Neural progenitor cell (in vitro differentiated cells): ENCODE data around the gene PSD.

ENCODE experiments used
- CTCF ChIP-seq: fragments of 200-600 bp; sonication (generic); IDR thresholded peaks from 2 replicates; pipeline ENCODE4 v1.5.1; 2017; ENCODE audit warnings: antibody characterized with exemption, mild to moderate bottlenecking
- EZH2phosphoT487 ChIP-seq: fragments of 200-600 bp; sonication (generic); IDR thresholded peaks from 2 replicates; pipeline ENCODE4 v1.6.1; 2017; ENCODE audit warnings: antibody characterized with exemption

- TF ChIP-seq CTCF: no peak
- peak; percentile 64 for TF ChIP-seq EZH2phosphoT487
These were observed 8.0 kb downstream of the PSD start for GRCh38 chr10:102410429-102411073.
